Osteocyte (in vitro differentiated cells): ENCODE measurements around the gene ACOX1. TPM values are rescaled to one million over a fixed set of nuclear protein-coding genes. Genes with fewer than 3 reads are reported as not detected.
"Not testable (repeated sequence)": the region's sequence is repeated elsewhere in the genome, so short reads cannot be mapped to it uniquely, and the experiment has no call there.

Experiments
- DNase-seq: peaks from one replicate; pipeline ENCODE4 v3.0.0; 2021; ENCODE audit warnings: mixed read lengths; ENCODE audit not compliant: unreplicated experiment; ENCODE audit errors: extremely low spot score
- H3K27ac Mint-ChIP-seq: one replicate; pipeline ENCODE4 v1.8.0; 2021; ENCODE audit warnings: mild to moderate bottlenecking, mixed read lengths; ENCODE audit not compliant: unreplicated experiment
- H3K27me3 Mint-ChIP-seq: one replicate; pipeline ENCODE4 v1.8.0; 2021; ENCODE audit warnings: mixed read lengths; ENCODE audit not compliant: unreplicated experiment
- H3K36me3 Mint-ChIP-seq: one replicate; pipeline ENCODE4 v1.8.0; 2021; ENCODE audit warnings: mixed read lengths; ENCODE audit not compliant: unreplicated experiment
- H3K4me1 Mint-ChIP-seq: one replicate; pipeline ENCODE4 v1.8.0; 2021; ENCODE audit warnings: mixed read lengths; ENCODE audit not compliant: unreplicated experiment
- H3K4me3 Mint-ChIP-seq: one replicate; pipeline ENCODE4 v1.8.0; 2021; ENCODE audit warnings: mild to moderate bottlenecking, moderate library complexity, mixed read lengths; ENCODE audit not compliant: unreplicated experiment
- H3K9me3 Mint-ChIP-seq: one replicate; pipeline ENCODE4 v1.8.0; 2021; ENCODE audit warnings: mixed read lengths; ENCODE audit not compliant: unreplicated experiment
- total RNA-seq: library from RNA; stranded (reverse); gene quantifications from 2 replicates; pipeline ENCODE4 v1.2.1, GENCODE V29; 2021
- TF ChIP-seq, protein P1 (sequence below): fragments of 200-600 bp; sonication (generic); IDR thresholded peaks from 2 replicates; pipeline ENCODE4 v1.5.0; 2021; ENCODE audit warnings: antibody characterized with exemption, mild to moderate bottlenecking, moderate library complexity

Gene ACOX1
- total RNA-seq, 1 donor from 2014 or later = 48.0 TPM

DNA sequence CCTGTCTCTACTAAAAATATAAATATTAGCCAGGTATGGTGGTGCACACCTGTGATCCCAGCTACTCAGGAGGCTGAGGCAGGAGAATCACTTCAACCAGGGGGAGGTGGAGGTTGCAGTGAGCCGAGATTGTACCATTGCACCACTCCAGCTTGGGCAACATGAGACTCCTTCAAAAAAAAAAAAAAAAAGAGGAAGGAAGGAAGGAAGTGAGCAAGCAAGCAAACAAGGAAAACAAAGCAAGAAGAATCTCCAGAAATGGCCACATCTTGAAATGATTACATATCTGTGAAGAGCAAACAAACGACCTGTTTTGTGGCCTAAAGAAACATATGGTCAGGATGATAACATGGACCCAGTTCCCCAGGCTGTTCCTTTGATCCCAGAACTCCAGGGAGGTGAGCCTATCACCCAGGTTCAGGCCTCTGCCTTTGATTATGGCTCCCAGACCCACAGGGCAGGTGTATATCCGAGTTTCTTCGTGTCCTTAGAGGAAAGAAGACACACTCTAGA is 8.9 kb downstream of the ACOX1 start:
- no peak for DNase-seq
- H3K36me3 Mint-ChIP-seq = peaks cover 28% of the 10 kb centered on the region

DNA sequence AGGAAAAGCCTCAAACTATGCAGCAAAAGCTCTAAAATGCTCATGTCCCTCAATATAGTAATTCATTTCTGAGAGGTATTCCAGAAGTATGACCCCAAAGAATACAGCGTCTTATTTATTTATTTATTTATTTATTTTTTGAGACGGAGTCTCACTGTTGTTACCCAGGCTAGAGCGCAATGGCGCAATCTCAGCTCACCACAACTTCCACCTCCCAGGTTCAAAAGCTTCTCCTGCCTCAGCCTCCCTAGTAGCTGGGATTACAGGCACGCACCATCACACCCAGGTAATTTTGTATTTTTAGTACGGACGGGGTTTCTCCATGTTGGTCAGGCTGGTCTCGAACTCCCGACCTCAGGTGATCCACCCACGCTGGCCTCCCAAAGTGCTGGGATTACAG is 9.9 kb downstream of the ACOX1 start:
- not testable (repeated sequence) for H3K27me3 Mint-ChIP-seq, DNase-seq, H3K4me3 Mint-ChIP-seq

More for the DNA sequence above, 8.9 kb downstream of the ACOX1 start:
- no peaks in the 10 kb centered on the region for H3K9me3 Mint-ChIP-seq
- H3K27me3 Mint-ChIP-seq = no peaks in the 10 kb centered on the region
- H3K4me3 Mint-ChIP-seq = no peak overlapping the region
- peaks cover 9% of the 10 kb centered on the region for H3K4me1 Mint-ChIP-seq
- H3K27ac Mint-ChIP-seq = peak overlapping the region; percentile 23
- TF ChIP-seq, protein P1, sequence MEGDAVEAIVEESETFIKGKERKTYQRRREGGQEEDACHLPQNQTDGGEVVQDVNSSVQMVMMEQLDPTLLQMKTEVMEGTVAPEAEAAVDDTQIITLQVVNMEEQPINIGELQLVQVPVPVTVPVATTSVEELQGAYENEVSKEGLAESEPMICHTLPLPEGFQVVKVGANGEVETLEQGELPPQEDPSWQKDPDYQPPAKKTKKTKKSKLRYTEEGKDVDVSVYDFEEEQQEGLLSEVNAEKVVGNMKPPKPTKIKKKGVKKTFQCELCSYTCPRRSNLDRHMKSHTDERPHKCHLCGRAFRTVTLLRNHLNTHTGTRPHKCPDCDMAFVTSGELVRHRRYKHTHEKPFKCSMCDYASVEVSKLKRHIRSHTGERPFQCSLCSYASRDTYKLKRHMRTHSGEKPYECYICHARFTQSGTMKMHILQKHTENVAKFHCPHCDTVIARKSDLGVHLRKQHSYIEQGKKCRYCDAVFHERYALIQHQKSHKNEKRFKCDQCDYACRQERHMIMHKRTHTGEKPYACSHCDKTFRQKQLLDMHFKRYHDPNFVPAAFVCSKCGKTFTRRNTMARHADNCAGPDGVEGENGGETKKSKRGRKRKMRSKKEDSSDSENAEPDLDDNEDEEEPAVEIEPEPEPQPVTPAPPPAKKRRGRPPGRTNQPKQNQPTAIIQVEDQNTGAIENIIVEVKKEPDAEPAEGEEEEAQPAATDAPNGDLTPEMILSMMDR = no peak

DNA sequence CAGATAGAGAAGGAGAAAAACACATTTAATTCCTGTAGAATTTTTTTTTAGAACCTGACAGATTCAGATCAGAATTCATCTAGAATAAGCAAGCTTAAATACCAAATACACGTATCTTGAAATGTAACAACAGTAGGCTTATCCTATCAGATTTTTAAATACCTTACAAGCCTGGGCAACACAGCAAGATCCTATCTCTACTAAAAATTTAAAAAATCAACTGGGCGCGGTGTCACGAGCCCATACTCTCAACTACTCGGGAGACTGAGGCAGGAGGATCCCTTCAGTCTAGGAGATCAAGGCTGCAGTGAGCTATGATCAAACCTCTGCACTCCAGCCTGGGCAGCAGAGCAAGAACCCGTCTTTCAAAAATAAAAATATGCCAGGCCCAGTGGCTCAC is 13.5 kb downstream of the ACOX1 start:
- TF ChIP-seq, protein P1 = no peak
- no peak overlapping the region for H3K27ac Mint-ChIP-seq
- no peaks in the 10 kb centered on the region for H3K27me3 Mint-ChIP-seq
- H3K4me3 Mint-ChIP-seq = no peak overlapping the region
- no peaks in the 10 kb centered on the region for H3K9me3 Mint-ChIP-seq
- peaks cover 14% of the 10 kb centered on the region for H3K36me3 Mint-ChIP-seq
- peaks cover 7% of the 10 kb centered on the region for H3K4me1 Mint-ChIP-seq
- DNase-seq = no peak

More for the DNA sequence above, 9.9 kb downstream of the ACOX1 start:
- not testable (repeated sequence) for H3K27ac Mint-ChIP-seq, H3K4me1 Mint-ChIP-seq, H3K9me3 Mint-ChIP-seq
- peaks cover 31% of the 10 kb centered on the region for H3K36me3 Mint-ChIP-seq

DNA sequence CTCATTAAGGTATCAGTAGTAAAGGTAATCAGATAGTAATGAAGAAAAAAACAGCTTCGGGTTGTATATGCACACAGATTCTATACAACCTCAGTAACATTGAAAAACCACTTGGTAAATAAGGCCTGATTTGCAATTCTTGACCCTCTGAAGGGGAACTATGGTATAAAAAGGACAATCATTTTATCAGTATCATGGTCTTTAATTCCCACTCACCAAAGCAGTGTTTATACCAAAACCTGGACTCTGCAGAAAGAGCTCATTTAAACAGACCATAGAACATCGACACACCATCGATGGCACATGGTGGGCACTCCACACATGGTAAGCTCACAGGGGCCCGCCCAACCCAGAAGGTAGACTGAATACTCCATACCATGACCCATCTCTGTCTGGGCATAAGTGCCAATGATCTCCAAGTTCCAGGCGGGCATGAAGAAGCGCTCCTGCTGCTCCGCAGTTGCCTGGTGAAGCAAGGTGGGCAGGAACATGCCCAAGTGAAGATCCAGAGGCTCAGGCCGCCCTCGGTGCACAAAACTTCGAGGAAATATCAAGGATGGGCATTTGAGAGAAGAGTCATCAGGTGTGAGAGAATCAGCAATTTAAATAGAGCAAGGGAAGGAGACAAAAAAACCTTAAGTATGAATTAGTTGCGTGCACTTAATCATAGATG is 19.0 kb downstream of the ACOX1 start:
- TF ChIP-seq, protein P1 = no peak
- Mint-ChIP-seq H3K27me3 (no peaks in the 10 kb centered on the region), H3K9me3 (no peaks in the 10 kb centered on the region), H3K4me3 (no peak overlapping the region), H3K36me3 (peaks cover 14% of the 10 kb centered on the region), H3K4me1 (no peaks in the 10 kb centered on the region), H3K27ac (no peak overlapping the region)
- no peak for DNase-seq

DNA sequence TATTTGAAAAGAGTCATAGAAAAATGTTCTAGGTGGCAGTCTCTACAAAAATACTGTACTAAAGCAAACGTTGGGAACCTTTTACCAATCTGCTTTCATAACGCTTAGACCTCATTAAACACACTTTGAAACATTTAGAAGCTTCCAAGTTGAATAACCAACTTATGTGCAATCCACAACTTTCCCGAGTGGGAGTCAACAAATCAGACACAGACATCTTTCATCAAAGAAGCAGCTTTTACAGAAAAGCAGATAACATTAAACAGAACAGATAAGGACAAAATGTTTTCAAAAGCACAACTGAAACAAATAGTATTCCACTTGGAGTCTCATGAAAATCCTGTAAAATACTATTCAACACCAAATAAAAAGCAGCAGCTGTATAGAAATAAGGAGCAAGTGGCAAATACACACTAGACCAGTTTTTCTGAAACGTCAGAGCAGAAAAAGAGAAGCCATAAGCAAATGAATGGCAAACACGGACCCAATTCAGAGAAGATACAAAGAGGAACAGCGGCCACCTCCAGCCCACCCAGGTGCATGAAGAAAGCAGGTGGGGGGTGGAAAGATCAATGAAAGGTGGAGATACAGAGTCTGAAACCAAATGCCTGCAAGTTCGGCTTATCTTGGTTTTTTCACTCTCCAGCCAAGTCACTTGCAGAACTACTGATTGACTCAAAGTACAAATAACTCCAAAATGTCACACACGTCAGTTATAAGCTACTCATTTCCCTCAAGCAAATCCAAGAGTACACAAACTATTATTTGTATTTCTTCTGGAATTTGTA is 19.7 kb downstream of the ACOX1 start:
- H3K27me3 Mint-ChIP-seq = no peaks in the 10 kb centered on the region
- H3K27ac Mint-ChIP-seq = no peak overlapping the region

More for the DNA sequence above, 19.7 kb downstream of the ACOX1 start:
- TF ChIP-seq, protein P1 = no peak
- Mint-ChIP-seq H3K4me1 (no peaks in the 10 kb centered on the region), H3K4me3 (no peak overlapping the region), H3K9me3 (no peaks in the 10 kb centered on the region), H3K36me3 (peaks cover 12% of the 10 kb centered on the region)
- DNase-seq = no peak
